Epithelial cell of prostate (primary cell): Measurements from ENCODE around the gene TCEANC.
"Not testable (repeated sequence)": the region's sequence is repeated elsewhere in the genome, so short reads cannot be mapped to it uniquely, and the experiment has no call there.

ENCODE experiments used
- DNase-seq: peaks from one replicate; pipeline ENCODE4 v3.0.0-alpha.2; 2011; ENCODE audit warnings: low read depth, low spot score
- H3K27ac ChIP-seq: fragments of 450-650 bp; 2 replicates; pipeline ENCODE4 v1.5.1; 2017; ENCODE audit warnings: mild to moderate bottlenecking

Gene TCEANC, protein sequence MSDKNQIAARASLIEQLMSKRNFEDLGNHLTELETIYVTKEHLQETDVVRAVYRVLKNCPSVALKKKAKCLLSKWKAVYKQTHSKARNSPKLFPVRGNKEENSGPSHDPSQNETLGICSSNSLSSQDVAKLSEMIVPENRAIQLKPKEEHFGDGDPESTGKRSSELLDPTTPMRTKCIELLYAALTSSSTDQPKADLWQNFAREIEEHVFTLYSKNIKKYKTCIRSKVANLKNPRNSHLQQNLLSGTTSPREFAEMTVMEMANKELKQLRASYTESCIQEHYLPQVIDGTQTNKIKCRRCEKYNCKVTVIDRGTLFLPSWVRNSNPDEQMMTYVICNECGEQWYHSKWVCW

DNA sequence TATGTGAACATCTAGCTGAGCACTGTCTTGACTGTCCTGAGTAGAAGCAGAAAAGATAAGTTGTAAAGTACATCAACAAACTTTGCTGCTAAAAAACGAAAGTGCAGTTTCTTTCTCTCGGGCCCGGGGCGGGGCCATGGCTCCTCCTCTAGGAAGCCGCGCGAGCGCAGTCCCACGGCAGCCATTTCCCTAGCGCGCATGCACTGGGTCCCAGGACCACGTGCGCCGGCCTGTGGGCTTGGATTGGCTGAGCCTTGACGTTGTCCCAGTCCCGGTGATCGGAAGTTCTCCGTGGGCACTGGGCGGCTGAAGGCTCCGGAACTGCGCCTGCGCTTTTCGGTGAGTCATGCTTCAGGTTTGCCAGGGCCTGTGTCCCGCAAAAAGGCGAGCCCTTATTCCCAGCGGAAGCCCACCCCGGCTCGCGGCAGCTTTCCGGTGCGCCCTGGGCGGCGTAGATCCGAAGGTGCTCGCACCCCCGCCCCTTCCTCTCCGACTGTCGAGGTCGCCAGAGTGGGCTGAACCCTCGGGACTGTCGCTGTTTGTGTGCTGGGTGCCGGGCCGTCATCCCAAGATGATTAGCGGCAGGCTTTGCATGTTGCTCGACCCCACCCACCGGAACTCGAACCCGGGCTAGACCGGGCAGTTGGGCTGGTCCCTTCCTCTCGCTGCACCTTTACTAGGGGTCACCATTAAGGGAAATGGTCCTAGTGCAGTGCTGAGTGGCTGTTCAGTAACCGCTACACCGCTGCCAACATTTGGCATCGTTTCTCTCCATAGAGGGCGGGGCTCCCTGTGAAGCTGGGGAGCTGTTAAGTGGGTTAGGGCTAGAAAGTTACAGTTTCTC lies at the start of gene TCEANC:
TSS of gene TCEANC (plus strand) at position 292 of the 844 bp plus-strand sequence. CDS start 9,368 bp downstream, outside the sequence.
- peak within 1 kb of the TSS; percentile 89 for H3K27ac ChIP-seq
- peak; percentile 74 for DNase-seq

DNA sequence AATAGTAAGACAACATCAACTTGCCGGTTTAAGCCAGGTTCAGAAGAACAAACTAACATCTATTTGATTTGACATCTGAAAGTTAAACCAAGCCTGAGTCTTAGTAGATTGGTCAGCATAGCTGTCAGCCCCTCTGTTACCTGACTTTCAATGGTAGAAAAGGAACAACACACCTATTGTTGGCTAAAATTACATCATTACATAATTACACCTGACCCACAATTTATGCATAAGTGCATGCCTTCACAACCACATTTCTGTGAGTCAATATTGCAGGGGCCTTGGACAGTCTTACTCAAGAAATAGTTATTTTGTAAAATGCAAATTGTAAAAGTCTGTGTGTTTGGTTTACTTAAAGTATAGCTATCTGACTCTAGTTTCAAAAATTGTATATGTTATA lies 47.3 kb upstream of the TCEANC start:
- H3K27ac ChIP-seq, result peak overlapping the region; percentile 7
- DNase-seq, result peak; percentile 37

DNA sequence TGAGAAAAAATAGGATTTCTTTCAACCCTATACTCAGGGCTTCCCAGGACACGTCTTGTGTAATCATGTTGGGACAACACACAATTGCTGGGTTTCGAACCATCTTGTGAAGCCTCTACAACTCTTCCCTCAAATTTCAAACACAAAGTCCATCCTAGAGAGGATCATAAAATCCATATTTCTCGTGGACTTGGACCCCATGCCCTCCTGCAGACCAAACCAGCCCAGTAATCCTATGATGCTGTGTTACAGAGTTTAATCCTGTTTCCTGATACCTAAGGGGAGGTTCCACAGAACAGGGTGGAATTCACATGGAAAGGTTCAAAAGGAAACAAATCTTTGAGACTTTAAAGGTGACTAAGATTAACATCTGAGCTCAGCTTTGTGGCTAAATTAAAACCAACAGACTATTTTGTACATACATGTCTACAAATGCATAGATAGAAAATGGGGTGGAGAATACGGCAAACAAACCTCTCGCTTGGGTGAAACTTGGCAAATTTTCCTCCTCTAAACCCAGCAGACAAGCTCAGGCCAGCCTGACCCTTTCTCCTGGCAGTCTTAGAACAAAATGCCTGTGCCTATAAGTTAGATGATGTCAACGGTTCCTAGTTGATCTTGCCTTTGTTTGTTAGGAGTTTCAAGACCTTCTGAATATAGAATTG lies 45.5 kb upstream of the TCEANC start:
- peak overlapping the region; percentile 65 for H3K27ac ChIP-seq
- peak; percentile 31 for DNase-seq

DNA sequence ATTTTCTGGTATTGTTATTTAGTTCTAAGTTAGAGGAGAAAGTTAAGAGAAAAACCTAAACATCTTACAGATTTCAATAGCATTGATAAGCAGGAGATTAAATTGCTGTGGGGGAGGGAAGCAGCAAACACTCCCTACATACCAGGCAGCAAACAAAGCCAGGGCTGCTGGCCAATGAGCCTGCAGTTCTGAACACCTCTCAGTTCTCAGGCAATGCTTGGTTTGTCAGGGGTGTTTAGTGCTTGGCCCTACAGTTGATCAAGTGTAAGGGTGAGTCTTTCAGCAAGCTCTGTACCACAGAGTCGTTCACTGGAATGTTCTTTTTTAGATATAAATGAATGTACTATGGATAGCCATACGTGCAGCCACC lies 45.0 kb upstream of the TCEANC start:
- no peak for DNase-seq
- peak overlapping the region; percentile 65 for H3K27ac ChIP-seq

DNA sequence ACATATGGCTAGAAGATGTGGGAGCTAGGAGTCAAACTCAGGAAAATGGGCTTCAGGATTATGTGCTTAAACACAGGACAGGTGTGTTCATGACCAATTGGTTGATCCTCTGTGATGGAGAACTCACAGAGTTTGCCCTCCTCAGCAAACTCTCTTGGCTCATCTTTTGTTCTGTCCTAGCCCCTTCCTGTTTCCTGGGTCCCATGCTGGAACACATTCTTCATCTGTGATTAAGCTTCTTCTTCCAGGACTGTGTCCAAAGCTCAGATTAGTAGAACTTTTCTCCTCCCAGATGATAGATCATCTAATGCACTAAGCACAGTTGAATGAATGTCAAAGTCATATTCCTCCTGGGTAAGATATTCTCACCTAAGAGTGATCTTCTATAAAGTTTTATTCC lies 38.8 kb upstream of the TCEANC start:
- no peak overlapping the region for H3K27ac ChIP-seq
- no peak for DNase-seq

DNA sequence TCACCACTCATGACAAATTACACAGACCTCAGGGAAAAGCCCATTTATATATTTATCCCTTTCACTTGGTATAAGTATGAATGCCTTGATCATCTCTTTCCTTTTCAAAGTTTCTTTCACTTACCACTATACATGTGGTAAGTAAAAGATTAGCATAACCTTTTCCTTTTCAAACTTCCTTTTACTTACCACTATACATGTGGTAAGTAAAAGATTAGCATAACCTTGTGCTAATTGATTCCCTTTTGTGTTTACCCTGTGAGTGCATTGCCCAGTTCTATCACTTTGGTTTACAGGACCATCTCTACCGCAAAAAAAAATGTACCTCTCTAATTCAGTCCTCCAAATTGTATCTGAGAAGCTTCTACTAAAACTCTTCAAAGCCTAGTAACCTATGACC lies 32.7 kb upstream of the TCEANC start:
- no peak overlapping the region for H3K27ac ChIP-seq
- no peak for DNase-seq

DNA sequence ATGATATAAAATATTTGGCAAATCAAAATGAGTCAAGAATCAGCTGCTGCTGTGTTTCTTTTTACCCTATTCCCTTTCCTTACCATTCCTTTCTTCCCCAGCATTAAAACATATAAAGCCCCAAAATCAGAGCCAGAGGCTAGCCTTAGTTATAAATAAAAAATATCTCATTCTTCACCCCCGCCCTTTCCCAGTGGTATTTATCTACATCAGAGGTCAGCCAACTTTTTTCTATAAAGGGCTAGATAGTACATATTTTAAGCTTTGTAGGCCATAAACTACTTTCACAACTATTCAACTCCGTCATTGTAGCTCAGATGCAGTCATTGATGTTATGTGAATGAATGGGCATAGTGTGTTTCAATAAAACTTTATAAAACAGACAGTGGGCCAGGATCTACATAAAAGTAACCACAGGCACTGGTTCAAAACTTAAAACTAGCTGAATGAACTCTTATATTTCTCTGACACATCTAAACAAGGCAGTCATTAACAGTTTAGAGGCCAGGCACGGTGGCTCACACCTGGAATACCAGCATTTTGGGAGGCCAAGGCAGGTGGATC lies 30.5 kb upstream of the TCEANC start:
- no peak overlapping the region for H3K27ac ChIP-seq
- no peak for DNase-seq

DNA sequence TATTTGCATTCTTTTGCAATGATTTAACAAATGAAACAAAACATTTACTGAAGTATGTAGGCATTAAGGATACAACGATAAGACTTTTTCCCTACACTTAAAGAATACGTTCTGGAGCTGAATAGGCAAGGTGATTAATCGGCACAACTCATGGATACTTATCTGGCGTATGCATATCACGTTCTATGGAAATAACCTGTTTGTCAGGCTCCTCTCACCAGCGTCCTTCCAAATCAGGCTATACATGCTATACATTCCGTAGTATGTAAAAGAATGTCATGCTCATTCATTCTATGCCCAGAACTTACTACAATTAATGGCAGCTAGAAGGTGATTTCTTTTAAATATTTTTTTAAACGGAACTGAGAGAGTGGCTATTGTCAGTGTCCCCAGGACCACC lies 25.6 kb upstream of the TCEANC start:
- no peak overlapping the region for H3K27ac ChIP-seq
- no peak for DNase-seq

DNA sequence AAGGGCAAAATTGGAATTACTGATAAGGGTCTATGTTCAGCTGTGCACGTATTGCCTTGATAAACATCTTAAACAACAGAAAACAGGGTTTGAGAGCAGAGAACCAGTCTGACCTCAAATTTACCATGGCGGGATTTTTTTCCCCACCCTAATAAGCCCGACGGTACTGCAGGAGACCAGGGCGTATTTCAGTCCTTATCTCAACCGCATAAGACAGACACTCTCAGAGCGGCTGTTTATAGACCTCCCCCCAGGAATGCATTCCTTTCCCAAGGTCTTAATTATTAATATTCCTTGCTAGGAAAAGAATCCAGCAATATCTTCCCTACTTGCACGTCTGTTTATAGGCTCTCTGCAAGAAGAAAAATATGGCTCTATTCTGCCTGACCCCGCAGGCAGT lies 15.7 kb upstream of the TCEANC start:
- DNase-seq, H3K27ac ChIP-seq: not testable (repeated sequence)

DNA sequence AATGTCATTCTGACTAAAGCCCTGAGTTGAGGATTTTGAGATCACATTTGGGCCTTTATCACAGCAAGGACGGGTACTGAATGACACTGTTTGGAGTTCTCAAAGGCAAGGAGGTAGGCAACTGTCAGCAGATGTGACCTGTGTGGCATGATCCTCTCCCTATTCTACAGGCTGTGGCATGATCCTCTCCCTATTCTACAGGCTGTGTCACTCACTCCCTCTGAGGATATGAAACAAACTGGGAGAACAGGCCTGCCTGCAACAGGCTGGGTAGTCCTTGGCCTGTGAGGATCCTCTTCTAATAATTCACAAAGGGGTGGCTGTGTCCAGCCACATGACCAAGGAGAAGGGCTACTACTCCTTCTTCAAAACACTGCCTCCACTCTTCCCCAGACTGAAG lies 14.9 kb upstream of the TCEANC start:
- no peak overlapping the region for H3K27ac ChIP-seq
- DNase-seq, result no peak

DNA sequence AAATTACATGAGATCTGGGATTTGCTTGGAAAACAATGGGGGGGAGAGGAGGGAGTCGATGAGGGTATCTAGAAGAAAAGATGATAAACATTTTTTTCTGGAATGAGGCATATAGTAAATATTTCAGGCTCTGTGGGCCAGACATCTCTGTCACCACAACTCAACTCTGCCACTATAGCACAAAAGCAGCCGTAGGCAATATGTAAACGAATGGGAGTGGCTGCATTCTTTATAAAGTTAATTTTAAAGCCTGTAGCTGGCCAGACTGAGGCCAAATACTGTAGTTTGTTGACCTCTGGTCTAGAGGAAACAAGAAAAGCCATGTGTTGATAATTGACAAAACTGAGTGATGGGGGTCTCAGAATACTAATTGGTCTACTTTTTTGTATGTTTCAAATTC lies 14.1 kb upstream of the TCEANC start:
- no peak overlapping the region for H3K27ac ChIP-seq
- no peak for DNase-seq

DNA sequence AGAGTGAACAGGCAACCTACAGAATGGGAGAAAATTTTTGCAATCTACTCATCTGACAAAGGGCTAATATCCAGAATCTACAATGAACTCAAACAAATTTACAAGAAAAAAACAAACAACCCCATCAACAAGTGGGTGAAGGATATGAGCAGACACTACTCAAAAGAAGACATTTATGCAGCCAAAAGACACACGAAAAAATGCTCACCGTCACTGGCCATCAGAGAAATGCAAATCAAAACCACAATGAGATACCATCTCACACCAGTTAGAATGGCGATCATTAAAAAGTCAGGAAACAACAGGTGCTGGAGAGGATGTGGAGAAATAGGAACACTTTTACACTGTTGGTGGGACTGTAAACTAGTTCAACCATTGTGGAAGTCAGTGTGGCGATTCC lies 11.3 kb upstream of the TCEANC start:
- H3K27ac ChIP-seq, DNase-seq: not testable (repeated sequence)

DNA sequence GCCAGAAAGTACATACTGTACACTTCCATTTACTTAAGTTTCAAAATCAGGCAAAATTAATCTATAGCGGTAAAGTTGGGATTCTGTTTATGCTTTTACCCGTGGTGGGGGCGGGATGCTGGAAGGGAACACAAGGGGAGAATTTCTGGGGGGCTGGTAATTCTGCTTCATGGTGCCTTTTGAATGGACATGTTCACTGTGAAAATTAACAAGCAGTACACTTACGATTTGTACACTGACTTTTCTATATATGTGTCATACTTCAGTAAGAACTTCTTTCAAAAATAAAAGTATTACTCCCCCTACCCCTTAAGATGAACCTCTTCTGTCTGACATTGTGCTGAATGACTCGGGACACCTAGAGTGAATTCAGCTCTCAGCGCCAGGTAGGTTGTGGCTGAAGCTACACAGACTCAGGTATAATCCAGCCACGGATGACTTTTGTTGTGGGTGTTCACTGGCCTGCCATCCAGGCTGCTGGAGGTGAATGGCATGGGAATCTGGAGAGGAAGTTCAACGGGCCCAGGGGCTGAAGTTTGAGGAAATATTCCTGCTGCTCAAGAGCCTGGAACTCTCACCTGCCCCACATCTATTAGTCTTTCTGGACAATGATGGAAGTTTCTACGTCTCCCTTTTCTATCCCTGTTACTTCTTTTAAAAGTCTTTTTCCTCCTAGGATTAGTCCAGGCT lies 7.3 kb upstream of the TCEANC start:
- no peak overlapping the region for H3K27ac ChIP-seq
- DNase-seq, result no peak

DNA sequence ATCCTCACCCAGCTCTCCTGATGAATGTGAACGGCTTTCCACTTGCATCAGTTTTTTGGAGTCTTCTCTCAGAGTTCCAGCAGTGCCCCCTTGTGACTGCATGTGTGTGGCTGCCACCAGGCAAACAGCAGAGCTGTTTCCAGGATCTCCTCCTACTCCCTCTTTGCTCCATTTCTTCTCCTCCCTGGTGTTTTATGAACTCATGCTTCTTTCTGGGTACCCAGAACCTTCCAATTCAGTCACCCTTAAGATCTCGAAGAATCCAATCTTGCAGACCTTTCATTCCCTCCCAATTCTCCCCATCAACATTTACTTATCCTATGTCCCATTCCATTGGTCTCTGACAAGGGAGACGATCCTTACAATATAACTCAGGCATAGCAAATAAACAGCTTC lies 6.8 kb upstream of the TCEANC start:
- no peak overlapping the region for H3K27ac ChIP-seq
- DNase-seq, result no peak

DNA sequence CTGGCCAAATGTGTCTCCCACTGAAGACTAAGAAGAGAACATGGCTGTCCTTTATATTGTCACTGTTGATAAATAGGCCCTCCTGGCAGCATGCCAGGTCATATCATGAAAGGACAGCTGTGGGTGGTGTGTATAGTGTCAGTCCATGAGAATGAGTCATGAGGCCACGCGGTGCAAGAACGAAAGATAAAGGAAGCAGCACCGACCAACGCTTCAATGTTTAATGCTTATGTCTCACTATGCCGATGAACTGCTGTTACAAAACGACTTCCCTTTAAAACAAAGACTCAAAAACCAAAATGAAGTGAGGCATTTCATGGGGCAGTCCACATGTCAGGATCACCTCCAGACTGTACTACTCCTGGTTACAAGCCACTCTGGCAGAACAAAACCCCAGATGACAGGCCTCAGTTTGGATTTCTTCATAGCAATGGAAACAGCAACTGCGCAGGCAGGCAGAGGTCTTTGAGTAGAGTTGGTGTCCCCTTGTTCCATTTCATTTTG lies 5.2 kb upstream of the TCEANC start:
- peak overlapping the region; percentile 24 for H3K27ac ChIP-seq
- DNase-seq, result no peak

DNA sequence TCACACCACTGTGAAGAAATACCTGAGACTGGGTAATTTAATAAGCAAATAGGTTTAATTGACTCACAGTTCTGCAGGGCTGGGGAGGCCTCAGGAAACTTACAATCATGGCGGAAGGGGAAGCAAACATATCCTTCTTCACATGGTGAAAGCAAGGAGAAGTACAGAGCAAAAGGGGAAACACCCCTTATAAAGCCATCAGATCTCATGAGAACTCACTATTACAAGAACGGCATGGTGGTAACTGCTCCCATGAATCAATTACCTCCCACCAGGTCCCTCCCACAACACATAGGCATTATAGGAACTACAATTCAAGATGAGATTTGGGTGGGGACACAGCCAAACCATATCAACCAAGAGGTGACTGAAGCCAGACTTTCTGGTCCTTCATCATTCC lies 4.6 kb upstream of the TCEANC start:
- H3K27ac ChIP-seq, DNase-seq: not testable (repeated sequence)

DNA sequence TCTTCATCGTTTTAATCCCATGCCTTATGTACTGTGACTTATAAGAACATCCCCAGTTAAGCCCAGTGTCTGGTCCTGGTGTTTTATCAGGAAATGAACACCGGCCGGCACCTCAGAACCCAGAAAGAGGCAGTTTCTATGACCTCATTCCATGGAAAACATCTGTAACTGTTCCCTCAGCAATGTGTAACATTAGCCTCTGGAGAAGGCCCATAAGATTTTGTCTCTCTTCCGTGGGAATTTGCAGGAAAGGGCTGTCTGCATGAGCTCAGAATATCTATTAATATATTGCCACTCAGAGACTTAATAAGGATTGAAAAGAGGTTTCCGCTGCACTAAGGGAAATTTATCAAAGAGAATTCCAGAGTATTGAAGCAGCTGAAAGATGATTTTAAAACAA lies 3.1 kb upstream of the TCEANC start:
- no peak for DNase-seq
- H3K27ac ChIP-seq, result no peak overlapping the region

DNA sequence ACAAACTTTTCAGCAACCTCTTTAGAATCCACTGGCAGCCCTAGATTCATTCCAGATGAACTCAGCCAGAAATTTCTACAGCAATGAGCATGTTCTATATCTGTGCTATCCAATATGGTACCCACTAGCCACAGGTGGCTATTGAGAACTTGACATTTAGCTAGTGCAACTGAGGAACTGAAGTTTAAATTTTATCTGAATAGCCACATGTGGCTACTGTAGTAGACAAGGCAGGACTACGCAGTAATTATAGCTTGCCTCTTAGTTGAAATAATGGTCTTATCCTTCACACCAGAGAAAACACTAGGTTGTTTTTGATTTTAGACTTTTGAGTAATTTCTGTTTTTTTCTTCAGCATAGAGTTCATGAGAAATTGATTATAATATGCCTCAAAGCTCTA lies 2.6 kb upstream of the TCEANC start:
- DNase-seq, result no peak
- H3K27ac ChIP-seq, result no peak overlapping the region

DNA sequence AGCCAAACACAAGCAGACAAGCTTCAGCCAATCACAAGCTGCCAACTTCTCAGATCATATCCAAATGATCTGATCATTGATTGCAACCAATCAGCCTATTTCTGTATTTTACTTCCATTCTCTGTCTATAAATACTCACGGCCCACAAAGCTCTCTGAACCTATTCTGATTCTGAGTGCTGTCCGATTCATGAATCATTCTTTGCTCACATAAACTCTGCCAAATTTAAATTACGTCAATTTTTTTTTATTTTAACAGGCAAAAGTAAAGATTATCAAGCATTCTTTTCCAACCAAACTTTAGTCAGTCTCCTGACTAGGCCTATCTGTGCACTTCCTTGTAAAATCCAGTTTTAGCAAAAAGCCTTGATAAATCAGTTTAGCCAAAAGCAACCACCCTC lies 1.8 kb upstream of the TCEANC start:
- H3K27ac ChIP-seq, result no peak overlapping the region
- DNase-seq, result no peak

DNA sequence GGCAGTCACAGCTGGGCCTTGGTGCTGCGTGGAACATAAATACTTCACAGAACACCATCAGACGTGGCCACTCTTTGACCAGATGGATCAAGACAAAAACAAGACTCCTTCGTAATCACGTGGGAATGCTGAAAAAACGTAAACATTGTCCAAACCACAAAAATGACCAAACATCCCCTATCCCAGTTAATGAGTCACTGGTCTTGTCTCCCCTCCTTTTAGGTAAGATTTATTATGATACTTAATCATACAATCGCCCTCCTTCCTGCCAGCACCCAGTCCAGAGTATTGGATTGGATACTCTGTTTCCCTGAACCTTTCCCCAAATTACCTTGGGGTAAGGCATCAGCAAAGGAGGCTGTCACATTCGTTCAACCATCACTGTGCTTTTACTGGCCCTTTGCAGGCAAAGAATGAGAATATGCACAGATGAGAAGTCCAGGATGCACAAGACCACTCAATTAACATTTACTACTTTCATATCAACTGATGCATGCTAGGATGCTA lies 601 bp upstream of the TCEANC start:
- no peak for DNase-seq
- H3K27ac ChIP-seq, result peak overlapping the region; percentile 89
